HUDEP-2 (cell line): ENCODE measurements around the gene HNRNPC.
"Not testable (repeated sequence)": the region's sequence is repeated elsewhere in the genome, so short reads cannot be mapped to it uniquely, and the experiment has no call there.

Experiments used
- DNase-seq, 76 experiments: peaks; one replicate each; lab custom pipeline; 2025; ENCODE audit not compliant: unreplicated experiment in 76 of 76; lab: John Stamatoyannopoulos, UW

The HNRNPC gene

DNA sequence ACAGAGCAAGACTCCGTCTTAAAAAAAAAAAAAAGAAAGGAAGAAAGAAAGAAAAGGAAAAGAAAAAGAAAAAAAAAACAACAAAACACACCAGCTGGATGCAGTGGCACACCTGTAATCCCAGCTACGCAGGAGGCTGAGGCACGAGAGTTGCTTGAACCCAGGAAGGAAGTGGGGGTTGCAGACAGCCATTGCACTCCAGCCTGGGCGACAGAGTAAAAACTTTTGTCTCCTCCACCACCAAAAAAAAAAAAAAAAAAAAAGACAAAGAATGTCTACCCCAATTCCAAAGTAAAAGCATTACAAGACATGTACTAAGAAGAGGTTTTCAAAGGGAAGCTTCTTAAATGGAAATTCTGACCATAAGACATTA, 53.4 kb downstream of the HNRNPC start:
- no peak for DNase-seq

GRCh38 chr14:21215130-21215878, 53.9 kb downstream of the HNRNPC start:
- no peak for DNase-seq

GRCh38 chr14:21213652-21214051, 55.6 kb downstream of the HNRNPC start:
- DNase-seq = no peak

DNA sequence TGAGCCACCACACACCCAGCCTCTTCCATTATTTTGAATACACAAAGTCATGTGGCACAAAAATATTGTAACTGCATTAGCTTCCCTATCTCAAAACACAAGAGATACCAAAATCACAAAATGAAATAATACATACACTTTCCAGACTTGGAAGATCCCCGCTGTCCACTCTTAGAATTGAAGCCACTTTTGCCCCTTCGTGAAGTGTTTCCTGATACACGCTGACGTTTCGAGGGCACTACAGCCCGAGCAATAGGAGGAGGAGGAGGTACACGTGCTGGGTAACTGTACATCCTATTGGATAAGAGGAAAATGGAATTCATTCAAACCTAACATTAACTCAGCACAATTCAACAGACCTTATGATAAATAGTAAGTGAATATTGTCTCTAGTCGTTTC, 56.4 kb downstream of the HNRNPC start:
- DNase-seq = not testable (repeated sequence)

DNA sequence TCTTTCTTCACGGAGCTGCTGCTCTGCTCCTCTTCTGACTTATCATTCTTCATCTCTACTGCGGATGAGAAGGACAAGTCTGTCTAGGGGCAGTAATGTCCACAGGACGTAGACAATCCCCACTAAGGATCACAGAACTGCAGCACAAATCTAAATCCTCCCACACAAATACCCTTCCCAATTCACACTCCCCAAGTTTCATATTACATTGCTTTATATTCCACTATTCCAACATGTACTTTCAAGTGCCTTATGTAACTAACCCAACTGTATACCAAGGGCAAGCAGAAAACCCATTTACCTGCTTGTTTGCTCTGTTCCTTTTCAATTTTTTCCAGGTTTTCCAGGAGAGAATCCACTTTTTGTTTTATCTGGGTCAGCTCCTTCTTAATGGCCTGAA, 57.7 kb downstream of the HNRNPC start:
- no peak for DNase-seq

GRCh38 chr14:21210023-21210422, 59.2 kb downstream of the HNRNPC start:
- no peak for DNase-seq

DNA sequence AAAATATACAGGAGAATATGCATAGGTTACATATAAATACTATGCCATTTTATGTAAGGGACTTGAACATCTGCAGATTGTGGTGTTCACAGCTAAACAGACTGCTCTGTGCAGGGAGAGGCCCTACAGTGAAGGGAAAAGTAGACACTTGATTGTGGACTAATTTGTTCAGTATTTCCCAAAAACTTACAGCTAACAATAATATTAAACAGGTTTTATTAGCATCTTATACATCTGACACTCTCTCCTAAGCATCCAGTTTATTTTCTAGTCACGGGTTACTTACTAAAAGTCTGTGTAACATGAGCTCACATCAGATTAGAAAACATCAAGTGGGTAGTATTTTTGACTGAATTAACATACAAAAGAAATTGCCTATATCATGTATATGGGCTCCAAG, 60.1 kb downstream of the HNRNPC start:
- DNase-seq = no peak

GRCh38 chr14:21208554-21208953, 60.7 kb downstream of the HNRNPC start:
- DNase-seq = no peak

GRCh38 chr14:21206753-21207684, 62.2 kb downstream of the HNRNPC start:
- no peak for DNase-seq

DNA sequence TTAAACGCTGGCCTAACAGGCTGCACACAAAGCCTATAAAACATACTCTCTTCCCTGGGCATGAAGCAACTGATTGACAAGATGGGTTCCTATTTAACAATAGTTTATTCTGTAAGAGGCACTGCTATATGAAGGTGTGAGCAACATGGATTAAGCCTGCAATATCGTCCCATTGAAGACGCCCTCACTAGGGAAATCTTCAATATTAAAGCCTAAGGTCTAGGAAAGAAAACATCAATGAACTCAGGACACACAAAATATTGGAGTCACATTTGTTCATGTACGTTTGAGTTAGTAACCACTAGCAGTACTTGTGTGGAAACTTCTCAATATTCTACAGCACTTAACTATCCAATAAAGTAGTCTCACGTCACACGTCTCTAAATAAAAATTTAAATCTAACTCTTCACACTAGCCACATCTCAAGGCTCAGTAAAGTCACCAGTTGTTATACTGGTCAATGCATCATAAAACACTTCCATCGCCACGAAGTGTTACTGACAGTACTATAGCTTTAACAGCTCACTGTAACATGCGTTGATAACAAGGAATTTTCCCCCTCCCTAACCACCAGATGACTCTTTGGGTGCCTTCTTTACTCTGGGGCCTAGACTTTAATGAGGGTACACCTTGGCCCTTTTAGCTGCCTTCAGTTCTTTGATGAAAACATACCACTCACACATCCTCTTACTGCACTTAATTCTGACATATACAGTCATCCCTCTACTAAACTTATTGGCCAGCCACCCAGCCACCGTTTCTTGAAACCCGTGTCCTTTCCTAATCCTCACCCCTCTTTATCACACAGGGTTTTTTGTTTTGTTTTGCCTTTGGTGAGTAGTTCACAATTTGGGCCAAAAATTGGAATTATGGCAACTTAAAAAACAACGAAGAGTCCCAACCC, 63.3 kb downstream of the HNRNPC start:
- DNase-seq = no peak

DNA sequence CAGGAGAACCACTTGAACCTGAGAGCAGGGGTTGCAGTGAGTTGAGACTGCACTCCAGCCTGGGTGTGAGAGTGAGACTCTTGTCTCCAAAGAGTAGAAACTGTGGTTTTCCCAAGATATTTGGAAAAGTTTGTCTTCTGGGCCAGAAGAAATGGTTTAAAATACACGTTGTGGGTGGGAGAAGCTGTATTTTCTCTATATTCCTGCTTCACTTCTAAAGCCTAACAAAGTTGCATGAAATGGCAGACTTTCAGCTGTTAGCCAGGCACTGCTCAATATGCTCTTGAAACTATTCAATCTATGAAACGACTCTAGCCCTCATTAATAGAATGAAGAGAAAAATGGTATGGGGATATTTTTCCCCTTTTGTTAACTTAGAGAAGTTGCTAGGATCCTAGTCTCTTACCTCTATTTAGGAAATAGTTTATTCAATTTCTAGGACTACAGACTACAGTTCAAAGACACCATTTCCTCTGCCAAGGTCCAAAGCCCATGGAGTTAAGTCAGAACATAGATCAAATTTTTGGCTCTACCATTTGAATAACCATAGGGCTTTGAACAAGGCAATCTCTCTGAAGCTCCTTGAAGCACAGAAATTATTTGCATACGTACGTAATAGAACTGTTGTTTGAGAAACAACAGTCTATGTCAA, 64.1 kb downstream of the HNRNPC start:
- DNase-seq = no peak

- no peak for DNase-seq
Observed at GRCh38 chr14:21204167-21205025, 64.8 kb downstream of the HNRNPC start.

- DNase-seq = peak in 1 of 76 experiments; percentile 7
Observed at GRCh38 chr14:21203470-21204166, 65.6 kb downstream of the HNRNPC start.

GRCh38 chr14:21202463-21203358, 66.5 kb downstream of the HNRNPC start:
- DNase-seq = no peak

DNA sequence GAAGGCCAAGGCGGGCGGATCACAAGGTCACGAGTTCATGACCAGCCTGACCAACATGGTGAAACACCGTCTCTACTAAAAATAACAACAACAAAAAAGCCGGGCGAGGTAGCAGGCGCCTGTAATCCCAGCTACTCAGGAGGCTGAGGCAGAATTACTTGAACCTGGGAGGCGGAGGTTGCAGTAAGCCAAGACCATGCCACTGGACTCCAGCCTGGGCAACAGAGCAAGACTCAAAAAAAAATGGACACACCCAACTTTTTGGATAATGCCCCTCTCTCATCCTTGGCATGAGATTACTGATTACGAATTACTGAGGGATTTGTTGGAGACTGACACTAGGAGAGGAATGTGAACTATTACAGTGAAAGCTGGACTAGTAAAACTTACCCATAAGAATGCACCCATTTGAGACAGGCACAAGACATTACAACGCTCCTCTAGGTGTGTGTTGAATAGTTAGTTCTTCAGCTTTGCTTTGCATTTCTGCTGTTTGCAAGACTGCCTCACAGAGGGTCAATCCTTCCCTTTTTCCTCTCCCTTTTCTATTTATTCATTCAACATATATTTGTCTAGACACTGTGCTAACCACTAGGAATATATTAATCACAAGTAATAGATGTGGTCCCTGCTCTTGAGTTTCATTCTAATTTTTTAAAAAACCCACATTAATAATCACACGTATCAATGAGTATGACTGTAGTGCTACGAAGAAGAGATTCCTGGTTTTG, 67.3 kb downstream of the HNRNPC start:
- DNase-seq = no peak

- no peak for DNase-seq
Observed at GRCh38 chr14:21200752-21201461, 68.3 kb downstream of the HNRNPC start.
